GM19023 (cell line): Measurements from ENCODE around the gene GRK6.

Experiments
- ATAC-seq: cut with Tn5 transposase; IDR thresholded peaks from one replicate; pipeline ENCODE4 v1.9.1; 2021; ENCODE audit warnings: mild to moderate bottlenecking, moderate library complexity; ENCODE audit not compliant: unreplicated experiment

GRK6 gene

DNA sequence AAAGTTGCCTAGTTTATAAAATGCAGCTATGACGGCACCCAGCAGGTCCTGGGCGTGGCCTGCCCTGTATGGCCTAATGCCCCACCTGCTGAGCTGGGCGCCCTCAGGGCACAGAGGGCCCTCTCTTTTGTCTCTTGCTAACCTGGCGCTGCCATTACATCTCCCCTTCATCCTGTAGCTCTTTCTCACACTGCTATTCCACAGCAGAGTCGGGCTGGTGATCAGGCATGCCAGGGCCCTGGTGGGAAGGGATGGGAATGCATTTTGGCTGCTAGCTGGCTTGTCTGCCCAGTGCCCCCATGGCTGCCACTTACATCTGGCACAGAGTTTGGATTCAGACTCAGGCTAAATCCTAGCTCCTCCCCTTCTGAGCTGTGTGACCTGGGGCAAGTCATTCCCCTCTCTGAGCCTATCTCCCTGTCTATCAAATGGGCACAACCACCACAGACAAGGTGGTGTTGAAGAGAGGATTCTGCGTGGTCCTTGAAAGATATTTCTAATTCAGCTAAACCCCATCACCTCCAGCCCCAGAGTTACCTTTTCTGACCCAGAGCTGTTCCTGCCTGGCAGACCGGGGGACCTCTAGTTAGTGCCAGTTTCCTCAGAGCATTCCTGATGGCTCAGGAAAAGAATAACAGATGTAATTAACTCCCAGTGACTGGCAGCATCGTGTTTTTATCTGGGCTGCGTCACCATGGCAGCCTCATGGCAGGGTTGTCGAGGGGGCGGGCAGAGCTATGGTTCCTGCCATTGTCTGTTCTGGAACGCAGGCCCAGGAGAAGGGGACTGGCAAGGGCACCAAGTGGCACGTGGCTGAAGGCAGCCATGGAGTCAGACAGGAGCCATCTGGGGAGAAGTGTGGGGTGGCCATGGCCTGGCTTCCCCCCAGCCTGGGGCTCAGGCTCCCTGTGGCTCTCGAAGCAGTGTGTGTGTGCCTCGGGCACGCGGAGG lies 26.5 kb downstream of the GRK6 start:
- ATAC-seq, result no peak

DNA sequence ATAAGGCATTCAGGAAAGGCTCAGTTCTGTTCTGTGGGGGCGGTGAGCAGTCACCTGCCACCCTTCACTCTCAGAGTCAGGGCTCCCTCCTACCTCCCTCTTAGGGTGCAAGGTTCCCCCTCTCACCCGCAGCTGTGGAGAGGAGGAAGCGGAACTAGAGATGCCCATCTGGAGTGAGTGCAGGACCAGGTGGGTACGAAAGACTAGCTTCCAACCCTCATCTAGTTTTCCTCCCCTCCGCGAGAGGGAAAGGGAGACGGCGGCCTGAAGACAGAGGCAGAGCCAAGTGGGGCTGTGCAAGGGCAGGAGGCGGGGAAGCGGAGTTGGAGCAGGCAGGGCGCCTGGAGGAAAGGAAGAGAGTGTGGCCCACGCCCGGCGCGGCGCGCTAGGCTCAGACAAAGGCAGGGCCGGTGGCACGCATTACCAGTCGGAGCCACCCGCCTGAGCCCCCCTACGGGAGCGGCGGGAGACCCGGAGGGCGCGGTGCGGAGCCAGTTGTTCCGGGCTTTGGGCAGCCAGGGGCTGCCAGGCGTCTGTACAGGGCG lies 27.4 kb downstream of the GRK6 start:
- ATAC-seq, result peak; percentile 0

DNA sequence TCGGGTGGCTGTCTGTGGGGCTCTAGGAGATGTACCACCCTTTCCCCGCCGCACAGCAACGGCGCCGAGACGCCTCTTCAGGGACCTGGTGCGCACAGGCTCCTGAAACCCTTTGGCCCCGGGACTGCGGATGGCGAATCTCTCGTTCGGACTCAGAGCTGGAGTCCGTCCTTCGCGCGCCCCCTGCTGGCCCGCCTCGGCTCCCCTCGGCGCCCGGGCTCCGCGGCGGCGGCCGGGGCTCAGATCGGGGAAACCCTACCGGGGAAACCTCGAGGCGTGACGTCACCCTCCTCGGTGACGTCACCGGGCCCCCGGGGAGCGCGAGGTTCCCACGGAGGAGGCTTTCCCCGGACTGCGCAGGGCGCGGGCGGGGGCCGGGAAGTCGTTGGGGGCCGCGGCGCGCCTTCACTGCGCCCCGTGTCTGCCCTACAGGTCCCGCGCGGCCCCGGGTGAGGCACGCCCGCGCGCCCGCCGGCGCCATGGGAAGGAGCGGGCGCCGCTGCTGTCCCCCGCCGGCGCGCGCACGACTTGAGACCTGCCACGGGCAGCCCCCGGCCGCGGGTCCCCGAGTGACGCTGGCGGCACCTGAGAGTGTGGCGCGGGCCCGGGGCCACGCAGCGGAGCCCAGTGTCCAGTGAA lies 28.0 kb downstream of the GRK6 start:
- ATAC-seq, result peak; percentile 41

DNA sequence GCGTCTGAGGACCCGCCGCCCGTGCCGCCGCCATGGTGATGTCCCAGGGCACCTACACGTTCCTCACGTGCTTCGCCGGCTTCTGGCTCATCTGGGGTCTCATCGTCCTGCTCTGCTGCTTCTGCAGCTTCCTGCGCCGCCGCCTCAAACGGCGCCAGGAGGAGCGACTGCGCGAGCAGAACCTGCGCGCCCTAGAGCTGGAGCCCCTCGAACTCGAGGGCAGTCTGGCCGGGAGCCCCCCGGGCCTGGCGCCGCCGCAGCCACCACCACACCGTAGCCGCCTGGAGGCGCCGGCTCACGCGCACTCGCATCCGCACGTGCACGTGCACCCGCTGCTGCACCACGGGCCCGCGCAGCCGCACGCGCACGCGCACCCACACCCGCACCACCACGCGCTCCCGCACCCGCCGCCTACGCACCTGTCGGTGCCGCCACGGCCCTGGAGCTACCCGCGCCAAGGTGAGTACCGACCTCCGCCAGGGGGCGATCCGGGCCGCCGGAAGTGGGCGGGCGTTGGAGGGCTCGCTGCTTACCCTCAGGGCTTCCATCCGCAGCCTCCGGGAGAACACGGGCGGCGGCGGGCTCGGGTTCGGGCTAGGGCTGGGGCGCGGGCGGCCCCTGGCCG lies 28.7 kb downstream of the GRK6 start:
- ATAC-seq, result peak; percentile 50

DNA sequence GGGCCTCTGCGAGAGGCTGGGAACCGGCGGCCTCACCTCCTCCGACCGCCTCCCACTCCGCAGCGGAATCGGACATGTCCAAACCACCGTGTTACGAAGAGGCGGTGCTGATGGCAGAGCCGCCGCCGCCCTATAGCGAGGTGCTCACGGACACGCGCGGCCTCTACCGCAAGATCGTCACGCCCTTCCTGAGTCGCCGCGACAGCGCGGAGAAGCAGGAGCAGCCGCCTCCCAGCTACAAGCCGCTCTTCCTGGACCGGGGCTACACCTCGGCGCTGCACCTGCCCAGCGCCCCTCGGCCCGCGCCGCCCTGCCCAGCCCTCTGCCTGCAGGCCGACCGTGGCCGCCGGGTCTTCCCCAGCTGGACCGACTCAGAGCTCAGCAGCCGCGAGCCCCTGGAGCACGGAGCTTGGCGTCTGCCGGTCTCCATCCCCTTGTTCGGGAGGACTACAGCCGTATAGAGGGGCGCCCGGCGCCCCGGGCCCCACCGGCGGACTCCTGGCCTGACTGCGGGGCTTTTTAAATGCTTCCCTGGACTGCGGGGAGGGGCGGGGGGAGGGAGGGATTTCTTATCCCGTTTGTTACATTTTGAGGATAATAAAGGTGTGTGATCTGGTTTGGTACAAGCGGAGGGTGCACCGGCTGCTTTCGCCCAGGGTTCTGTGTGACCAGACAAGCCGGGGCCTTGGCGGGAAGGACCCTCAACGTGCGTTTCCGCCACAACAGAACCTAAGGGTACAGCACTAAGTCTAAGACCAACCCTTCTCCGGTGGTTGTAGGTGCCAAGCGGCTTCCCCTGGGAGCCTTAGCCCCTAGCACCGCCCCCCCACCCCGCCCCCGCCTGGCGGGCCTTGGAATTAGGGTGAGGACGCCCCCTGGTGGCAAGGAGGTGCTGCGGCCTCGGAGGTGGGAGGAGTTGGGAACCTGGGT lies 29.4 kb downstream of the GRK6 start:
- peak; percentile 8 for ATAC-seq

DNA sequence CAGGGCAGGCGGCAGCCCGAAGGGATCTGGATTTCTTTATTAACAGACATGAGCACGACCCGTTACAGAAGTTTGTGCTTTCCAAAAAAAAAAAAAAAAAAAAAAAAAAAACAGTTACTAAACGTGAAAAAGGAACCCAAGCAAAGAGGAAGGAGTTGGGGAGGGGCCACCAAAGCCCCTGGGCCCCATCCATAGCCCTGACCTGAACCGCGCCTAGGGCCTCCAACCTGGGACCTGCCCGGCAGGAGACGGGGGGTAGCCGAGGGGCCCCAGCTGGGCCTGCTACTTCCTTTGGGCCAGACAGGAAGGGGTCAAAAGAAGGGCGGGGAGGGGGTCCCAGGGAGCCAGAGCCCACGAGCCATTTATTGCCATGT lies 30.1 kb downstream of the GRK6 start:
- no peak for ATAC-seq

DNA sequence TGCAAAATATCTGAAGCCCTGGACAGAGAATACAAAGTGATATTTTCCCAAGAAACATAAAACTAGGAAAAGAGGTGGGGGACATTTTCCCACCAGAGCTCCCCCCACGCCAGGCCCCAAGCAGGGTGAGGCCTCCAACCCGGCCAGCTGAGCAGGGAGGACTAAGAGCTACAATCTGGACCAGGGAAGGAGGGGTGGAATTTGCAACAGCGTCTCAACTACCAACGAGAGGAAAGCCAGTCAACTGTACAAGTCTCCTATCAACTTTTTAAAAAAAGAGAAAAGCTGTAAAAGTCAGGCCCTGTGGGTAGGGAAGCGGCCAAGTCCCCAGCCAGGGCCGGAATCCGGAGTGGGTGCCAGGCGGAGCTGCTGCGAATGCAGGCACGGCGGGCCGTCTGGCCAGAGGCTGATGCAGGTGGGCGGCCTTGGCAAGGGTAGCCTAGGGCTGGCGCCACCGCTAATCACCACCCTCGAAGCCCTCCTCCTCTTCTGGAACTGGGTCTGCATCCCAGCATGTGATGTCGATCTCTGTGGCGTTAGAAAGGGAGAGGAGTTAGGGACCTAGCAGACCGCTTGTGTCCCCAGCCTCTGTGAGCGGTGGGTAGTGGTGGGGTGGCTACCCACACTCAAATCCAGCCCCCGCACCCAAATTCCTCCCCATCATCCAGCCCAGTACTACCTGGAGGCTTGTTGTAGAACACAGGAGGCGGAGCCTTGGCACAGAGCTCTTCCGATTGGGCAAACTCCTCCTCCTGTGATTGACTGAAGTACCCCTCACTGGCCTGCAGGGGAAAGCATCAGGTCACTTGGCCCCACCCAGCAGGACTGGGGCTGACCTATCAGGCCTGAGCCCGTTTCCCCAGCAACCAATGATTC lies 30.7 kb downstream of the GRK6 start:
- peak; percentile 44 for ATAC-seq

DNA sequence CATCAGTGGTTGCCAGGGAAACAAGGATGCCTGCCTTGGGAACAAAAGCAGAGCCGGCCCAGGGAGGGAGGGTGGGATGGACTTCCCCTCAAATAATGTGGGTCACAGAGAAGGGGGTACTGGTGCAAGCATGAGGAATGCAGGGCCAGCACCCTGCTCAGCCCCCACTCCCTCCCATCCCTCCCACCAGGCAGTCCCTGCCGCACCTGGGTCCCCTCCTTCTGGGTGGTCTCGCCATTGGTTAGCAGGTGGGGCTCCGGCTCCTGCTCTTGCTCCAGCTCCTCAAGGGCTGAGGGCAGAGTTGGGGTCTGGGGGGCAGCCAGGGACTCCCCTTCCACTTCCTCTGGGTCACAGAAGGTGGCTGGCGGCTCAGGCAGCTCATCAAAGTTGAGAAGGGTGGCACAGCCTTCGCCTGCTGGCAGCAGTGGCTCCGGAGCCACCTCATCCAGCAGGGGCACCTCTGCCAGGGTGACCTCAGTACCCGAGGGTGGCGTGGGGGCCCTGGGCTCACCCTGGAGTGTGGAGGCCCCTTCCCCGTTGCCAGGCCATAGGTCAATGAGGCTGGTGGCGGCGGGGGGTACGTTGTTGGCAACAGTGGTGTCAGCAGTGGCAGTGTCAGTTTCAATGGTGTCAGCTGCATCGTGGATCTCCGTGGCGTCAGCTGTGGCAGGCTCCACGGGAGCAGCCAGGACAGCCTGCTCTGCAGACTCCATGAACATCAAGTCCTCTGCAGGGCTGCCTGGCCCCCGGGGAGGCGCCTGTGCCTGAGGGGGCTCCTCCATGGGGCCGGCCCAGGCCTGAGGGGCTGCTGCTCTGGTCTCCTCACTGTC lies 31.6 kb downstream of the GRK6 start:
- ATAC-seq, result no peak

- ATAC-seq, result no peak
Observed at GRCh38 chr5:177458912-177459350, 32.5 kb downstream of the GRK6 start.

DNA sequence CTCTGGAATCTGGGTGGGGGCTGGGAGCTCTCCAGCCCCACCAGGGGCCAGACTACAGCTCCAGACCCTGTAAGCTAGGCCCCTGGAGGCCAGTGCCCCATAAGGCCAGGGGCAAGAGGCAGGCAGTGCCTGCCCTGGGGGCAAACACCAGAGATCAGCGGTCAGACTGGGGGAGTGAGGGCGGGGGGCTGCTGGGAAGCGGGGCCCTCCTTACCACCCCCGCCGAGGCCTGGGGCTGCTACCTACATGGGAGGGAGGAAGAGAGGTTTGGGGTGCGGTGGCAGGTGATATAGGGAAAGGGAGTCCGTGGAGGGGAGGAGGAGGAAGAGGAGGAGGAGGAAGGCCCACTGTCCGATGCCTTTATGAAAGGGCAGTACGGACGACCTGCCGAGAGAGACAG lies 32.9 kb downstream of the GRK6 start:
- no peak for ATAC-seq

- ATAC-seq, result no peak
Observed at GRCh38 chr5:177459819-177460628, 33.5 kb downstream of the GRK6 start.

- ATAC-seq, result no peak
Observed at GRCh38 chr5:177462021-177462670, 35.7 kb downstream of the GRK6 start.

GRCh38 chr5:177465044-177465443 lies 38.6 kb downstream of the GRK6 start:
- ATAC-seq, result no peak

DNA sequence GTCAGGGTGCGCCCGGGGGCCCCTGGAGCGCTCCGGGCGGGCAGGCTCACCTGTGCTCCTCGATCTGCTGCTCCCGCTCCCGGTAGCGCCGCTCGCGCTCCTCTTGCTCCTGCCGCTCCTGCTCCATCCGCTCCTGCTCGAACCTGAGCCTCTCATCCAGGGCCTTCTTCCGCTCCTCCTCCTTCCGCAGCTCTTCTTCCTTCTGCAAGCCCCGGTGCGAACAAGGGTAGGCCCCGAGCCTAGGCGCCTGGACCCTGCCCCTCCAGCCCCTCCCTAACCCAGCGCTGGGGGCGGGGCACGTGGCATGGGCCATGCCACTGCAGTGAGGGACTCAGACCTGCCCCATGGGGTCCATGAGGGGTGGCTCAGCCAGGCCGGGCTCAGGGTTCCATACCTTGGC lies 40.4 kb downstream of the GRK6 start:
- ATAC-seq, result no peak

GRCh38 chr5:177467436-177467835 lies 41.0 kb downstream of the GRK6 start:
- ATAC-seq, result no peak

DNA sequence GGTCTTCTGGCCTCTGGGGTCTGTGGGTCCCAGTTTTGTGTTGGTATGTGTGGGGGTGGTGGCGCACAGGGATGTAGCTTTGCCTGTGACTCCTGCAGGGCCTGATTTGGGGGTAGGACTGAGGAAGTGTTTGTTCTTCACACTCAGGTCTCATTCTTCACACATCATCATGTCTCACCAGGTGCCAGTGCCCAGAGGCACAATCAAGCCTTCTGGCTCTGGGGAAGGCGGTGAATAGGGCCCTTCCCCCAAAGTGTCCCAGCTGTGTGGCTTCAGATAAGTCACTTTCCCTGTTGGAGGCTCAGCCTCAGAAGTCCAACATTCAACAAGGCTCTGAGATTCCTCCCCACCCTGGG lies 41.8 kb downstream of the GRK6 start:
- no peak for ATAC-seq
